HepG2 (cell line): ENCODE measurements around the gene PELI3. TPM values are rescaled to one million over a fixed set of nuclear protein-coding genes. Genes with fewer than 3 reads are reported as not detected.

Experiments
- CEBPB ChIP-seq: IDR thresholded peaks from 2 replicates; pipeline ENCODE4 v1.6.1; 2011; ENCODE audit warnings: low read depth, low read length, improper control_type of control experiment, borderline replicate concordance
- DBP ChIP-seq: sonication (generic); formaldehyde crosslinking; IDR thresholded peaks from 2 replicates; pipeline ENCODE4 v1.4.0; 2020; ENCODE audit warnings: missing genetic modification reagents; ENCODE audit errors: not compliant biosample characterization
- FOXC1 ChIP-seq: sonication (generic); formaldehyde crosslinking; IDR thresholded peaks from 2 replicates; pipeline ENCODE4 v1.8.0; 2022; ENCODE audit warnings: mild to moderate bottlenecking, missing genetic modification reagents, borderline replicate concordance
- GLI4 ChIP-seq: sonication (generic); formaldehyde crosslinking; IDR thresholded peaks from 2 replicates; pipeline ENCODE4 v1.5.1; 2020; ENCODE audit warnings: missing genetic modification reagents, mild to moderate bottlenecking, moderate library complexity, borderline replicate concordance
- HNF4A ChIP-seq: sonication (generic); formaldehyde crosslinking; IDR thresholded peaks from 2 replicates; pipeline ENCODE4 v1.4.0; 2020; ENCODE audit warnings: missing genetic modification reagents
- HNRNPL ChIP-seq: fragments of 200-400 bp; formaldehyde crosslinking; IDR thresholded peaks from 2 replicates; pipeline ENCODE4 v1.6.1; 2017; ENCODE audit warnings: mild to moderate bottlenecking, low read depth, low read length
- IKZF4 ChIP-seq: sonication (generic); formaldehyde crosslinking; IDR thresholded peaks from 2 replicates; pipeline ENCODE4 v1.5.1; 2020; ENCODE audit warnings: borderline replicate concordance, mild to moderate bottlenecking, low read depth, missing genetic modification reagents; ENCODE audit errors: not compliant biosample characterization
- KDM3A ChIP-seq: IDR thresholded peaks from 2 replicates; pipeline ENCODE4 v1.6.1; 2018; ENCODE audit warnings: low read depth, missing compliant biosample characterization
- MBD4 ChIP-seq: IDR thresholded peaks from 2 replicates; pipeline ENCODE4 v1.6.1; 2012; ENCODE audit warnings: low read length, inconsistent platforms, borderline replicate concordance
- MED13 ChIP-seq: sonication (generic); formaldehyde crosslinking; IDR thresholded peaks from 2 replicates; pipeline ENCODE4 v1.5.0; 2020; ENCODE audit warnings: missing genetic modification reagents
- MEF2D ChIP-seq: sonication (generic); formaldehyde crosslinking; IDR thresholded peaks from 2 replicates; pipeline ENCODE4 v1.5.1; 2020; ENCODE audit warnings: mild to moderate bottlenecking, missing genetic modification reagents
- NBN ChIP-seq: fragments of 450-650 bp; conservative IDR thresholded peaks from 2 replicates; pipeline ENCODE4 v1.6.1; 2017
- NR2F1 ChIP-seq, 2 experiments: fragments of 450-650 bp in 1 of 2; formaldehyde crosslinking in 1 of 2; IDR thresholded peaks; 2 replicates each; pipeline versions ENCODE4 v1.5.0 to v1.6.1; 2016 to 2020; ENCODE audit warnings: mild to moderate bottlenecking in 1 of 2, missing compliant biosample characterization in 1 of 2, missing genetic modification reagents in 1 of 2, moderate library complexity in 1 of 2
- RFX5 ChIP-seq: IDR thresholded peaks from 2 replicates; pipeline ENCODE4 v1.6.1; 2011; ENCODE audit warnings: low read depth, low read length, improper control_type of control experiment
- SALL1 ChIP-seq: sonication (generic); formaldehyde crosslinking; IDR thresholded peaks from 2 replicates; pipeline ENCODE4 v1.8.0; 2022; ENCODE audit warnings: mild to moderate bottlenecking, missing genetic modification reagents
- SMYD3 ChIP-seq: sonication (generic); formaldehyde crosslinking; IDR thresholded peaks from 2 replicates; pipeline ENCODE4 v1.8.1; 2023; ENCODE audit warnings: mild to moderate bottlenecking, missing genetic modification reagents
- SOX6 ChIP-seq, 2 experiments: fragments of 450-650 bp in 1 of 2; sonication (generic) in 1 of 2; formaldehyde crosslinking in 1 of 2; IDR thresholded peaks; 2 replicates each; pipeline versions ENCODE4 v1.4.0 to v1.6.1; 2017 to 2020; ENCODE audit warnings: antibody characterized with exemption in 1 of 2, mild to moderate bottlenecking in 1 of 2, missing genetic modification reagents in 1 of 2
- SP2 ChIP-seq: sonication (generic); formaldehyde crosslinking; IDR thresholded peaks from 2 replicates; pipeline ENCODE4 v1.5.1; 2020; ENCODE audit warnings: mild to moderate bottlenecking, missing genetic modification reagents
- ZBTB38 ChIP-seq: sonication (generic); formaldehyde crosslinking; IDR thresholded peaks from 2 replicates; pipeline ENCODE4 v1.5.1; 2020; ENCODE audit warnings: mild to moderate bottlenecking, missing genetic modification reagents
- ZGPAT ChIP-seq: IDR thresholded peaks from 2 replicates; pipeline ENCODE4 v1.6.1; 2016; ENCODE audit warnings: mild to moderate bottlenecking
- ZNF17 ChIP-seq: sonication (generic); formaldehyde crosslinking; IDR thresholded peaks from 2 replicates; pipeline ENCODE4 v1.5.0; 2020; ENCODE audit warnings: mild to moderate bottlenecking, missing genetic modification reagents
- ZNF546 ChIP-seq: sonication (generic); formaldehyde crosslinking; conservative IDR thresholded peaks from 2 replicates; pipeline ENCODE4 v1.8.1; 2023; ENCODE audit warnings: mild to moderate bottlenecking, missing genetic modification reagents
- ZNF589 ChIP-seq: sonication (generic); formaldehyde crosslinking; conservative IDR thresholded peaks from 2 replicates; pipeline ENCODE4 v1.8.0; 2022; ENCODE audit warnings: mild to moderate bottlenecking, moderate library complexity, missing genetic modification reagents
- ZNF772 ChIP-seq: sonication (generic); formaldehyde crosslinking; IDR thresholded peaks from 2 replicates; pipeline ENCODE4 v1.5.0; 2020; ENCODE audit warnings: mild to moderate bottlenecking, missing genetic modification reagents
- polyA plus RNA-seq, 8 experiments: library from polyadenylated mRNA; depleted of rRNA in 3 of 8; stranded (reverse) in 7 of 8; unstranded in 1 of 8; fragments of >200 nt; fragmentation: Illumina TruSeq in 4 of 8; extraction: Trizol in 4 of 8; gene quantifications; 2 replicates each; pipeline versions ENCODE4 v1.2.1 to v1.2.3, GENCODE V29; 2011 to 2016; ENCODE audit warnings: low read depth in 4 of 8, missing spikeins in 1 of 8, mixed read lengths in 1 of 8; ENCODE audit not compliant: insufficient read depth in 1 of 8
- total RNA-seq, 5 experiments: library from RNA; depleted of rRNA; stranded (reverse); fragments of >200 nt; fragmentation: Illumina TruSeq; extraction: Trizol; gene quantifications; 2 replicates each; pipeline ENCODE4 v1.2.3, GENCODE V29; 2016; ENCODE audit warnings: low read depth in 1 of 5
- TF ChIP-seq, protein P1 (sequence below): sonication (generic); formaldehyde crosslinking; IDR thresholded peaks from 2 replicates; pipeline ENCODE4 v1.8.1; 2023; ENCODE audit warnings: mild to moderate bottlenecking, missing genetic modification reagents

The PELI3 gene
- total and polyA plus RNA-seq, 2 of the 13 experiments (the other 11 are each of a cell fraction or from before 2014, with no cell fraction given) = 2.0 to 4.0 TPM

GRCh38 chr11:66510271-66510989 is 43.7 kb downstream of the PELI3 start, which contains the start of gene BBS1 (continued):
- TF ChIP-seq ZGPAT (peak; percentile 72; the same call in 1 of the 2 replicates), SALL1 (CRISPR knock-in tag) (peak; percentile 75), FOXC1 (no peak), ZBTB38 (CRISPR knock-in tag) (peak; percentile 83), SMYD3 (CRISPR knock-in tag) (no peak), MED13 (CRISPR knock-in tag) (no peak), MEF2D (CRISPR knock-in tag) (peak; percentile 49; the same call in 1 of the 2 replicates), SOX6 (IDR thresholded peaks at IDR 0.05) (no peak), SOX6 (CRISPR knock-in tag; IDR thresholded peaks at IDR 0.05) (peak; percentile 67), ZNF17 (CRISPR knock-in tag) (no peak), HNRNPL (0 out of 2 replicates have a peak, but pooled peaks have one; percentile 31), IKZF4 (CRISPR knock-in tag) (no peak), SP2 (peak; percentile 79), CEBPB (no peak), GLI4 (no peak), ZNF546 (CRISPR knock-in tag) (0 out of 2 replicates have a peak, but pooled peaks have one; percentile 71), MBD4 (no peak), ZNF772 (CRISPR knock-in tag) (peak; percentile 62; the same call in 1 of the 2 replicates), ZNF589 (CRISPR knock-in tag) (no peak), HNF4A (CRISPR knock-in tag) (peak; percentile 38; the same call in 1 of the 2 replicates), KDM3A (CRISPR knock-in tag) (peak; percentile 73; the same call in 1 of the 2 replicates), RFX5 (no peak), NBN (no peak), NR2F1 (CRISPR knock-in tag; IDR thresholded peaks at IDR 0.05) (no peak), DBP (CRISPR knock-in tag) (no peak)
- TF ChIP-seq, protein P1, sequence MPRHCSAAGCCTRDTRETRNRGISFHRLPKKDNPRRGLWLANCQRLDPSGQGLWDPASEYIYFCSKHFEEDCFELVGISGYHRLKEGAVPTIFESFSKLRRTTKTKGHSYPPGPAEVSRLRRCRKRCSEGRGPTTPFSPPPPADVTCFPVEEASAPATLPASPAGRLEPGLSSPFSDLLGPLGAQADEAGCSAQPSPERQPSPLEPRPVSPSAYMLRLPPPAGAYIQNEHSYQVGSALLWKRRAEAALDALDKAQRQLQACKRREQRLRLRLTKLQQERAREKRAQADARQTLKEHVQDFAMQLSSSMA = 0 out of 2 replicates have a peak, but pooled peaks have one; percentile 45
